HG03196 (cell line): Measurements from ENCODE around the gene CFAP65.

Experiments used
- ATAC-seq: cut with Tn5 transposase; IDR thresholded peaks from one replicate; pipeline ENCODE4 v1.9.1; 2021; ENCODE audit not compliant: unreplicated experiment

Gene CFAP65

DNA sequence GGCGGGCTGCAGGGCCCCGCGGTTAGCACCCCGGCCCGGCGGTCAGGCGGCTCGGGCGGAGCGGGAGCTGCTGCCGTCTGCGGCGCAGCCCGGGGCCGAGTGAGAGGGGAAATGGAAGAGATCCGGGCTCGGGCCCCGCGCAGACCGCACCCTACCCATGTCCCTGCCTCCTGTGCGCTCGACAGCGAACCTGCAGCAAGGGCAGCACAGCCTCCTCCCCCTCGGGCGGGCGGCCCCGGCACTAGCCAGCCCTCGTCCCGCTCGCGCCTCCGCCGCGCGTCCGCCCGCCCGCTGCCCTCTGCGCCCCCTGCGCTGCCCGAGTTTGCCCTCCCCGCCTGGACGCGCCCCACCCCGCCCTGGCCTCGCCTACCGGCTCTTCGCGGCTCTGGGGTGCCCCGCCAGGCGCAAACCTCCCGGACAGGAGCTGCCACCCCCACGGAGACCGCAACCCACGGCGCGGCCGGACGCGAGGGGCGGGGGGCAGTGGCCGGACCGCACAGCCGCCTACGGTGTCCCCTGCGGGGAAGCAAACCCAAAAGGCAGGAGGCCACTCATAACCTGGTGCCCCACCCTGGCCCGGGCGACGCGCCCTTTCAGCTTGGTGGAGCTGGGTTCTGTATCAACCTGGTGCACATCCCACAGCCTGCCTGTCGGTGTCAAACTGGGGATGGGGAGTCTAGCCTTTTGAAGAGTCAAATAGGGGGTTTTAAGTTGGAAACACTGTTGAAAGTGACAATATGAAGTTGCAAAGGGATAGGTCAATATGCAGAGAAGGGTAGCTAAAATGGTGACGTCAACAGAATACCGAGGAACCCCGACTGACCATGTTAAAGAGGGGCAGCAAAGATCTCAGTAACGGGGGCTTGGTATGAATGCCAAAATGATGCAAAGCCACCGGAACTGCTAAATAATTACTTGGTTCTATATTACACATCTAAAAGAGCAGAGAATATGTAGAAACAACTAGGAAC is 19.8 kb upstream of the CFAP65 start, which contains the start of gene IHH:
Gene IHH (minus strand): TSS at position 101 of the 971 bp plus-strand sequence. CDS start 454 bp downstream, outside the sequence.
- no peak for ATAC-seq

DNA sequence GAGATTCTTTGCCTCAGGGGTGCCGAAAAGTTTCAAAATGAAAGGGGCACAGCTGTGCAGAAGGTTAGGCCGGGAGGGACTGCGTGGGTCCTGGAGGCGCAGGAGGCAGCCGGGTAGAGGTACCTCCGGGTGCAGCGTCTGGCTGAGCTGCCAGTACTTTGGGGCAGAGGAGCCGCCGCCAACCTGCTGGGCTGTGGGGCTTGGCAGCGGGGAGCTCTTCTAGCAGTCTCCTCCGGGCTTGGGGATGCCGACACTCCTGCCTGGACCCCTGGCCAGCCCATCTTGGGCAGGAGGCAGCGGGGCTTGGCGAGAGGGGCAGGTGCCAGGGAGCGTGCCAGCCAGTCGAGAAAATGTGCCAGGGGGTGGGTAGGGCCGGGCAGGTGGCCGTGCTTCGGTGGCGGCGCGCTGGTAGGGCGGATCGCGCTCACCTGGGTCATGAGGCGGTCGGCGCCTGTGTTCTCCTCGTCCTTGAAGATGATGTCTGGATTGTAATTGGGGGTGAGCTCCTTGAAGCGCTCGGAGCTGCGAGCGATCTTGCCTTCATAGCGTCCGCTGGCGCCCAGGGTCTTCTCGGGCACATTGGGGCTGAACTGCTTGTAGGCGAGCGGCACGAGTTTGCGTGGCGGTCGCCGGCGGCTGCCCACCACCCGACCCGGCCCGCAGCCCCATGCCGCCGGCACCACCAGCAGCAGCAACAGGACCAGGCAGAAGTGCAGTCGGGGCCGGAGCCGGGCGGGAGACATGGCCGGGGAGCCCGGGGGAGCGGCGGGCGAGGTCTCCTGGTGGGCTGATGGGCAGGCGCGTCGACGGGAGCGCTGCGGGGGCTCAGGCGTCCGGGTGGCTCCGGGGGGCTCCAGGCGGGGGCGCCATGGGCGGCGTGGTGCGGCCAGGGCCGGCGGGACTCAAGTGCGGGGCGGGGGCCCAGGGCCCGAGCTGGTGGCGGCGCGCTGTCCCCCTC is 18.7 kb upstream of the CFAP65 start:
- no peak for ATAC-seq

DNA sequence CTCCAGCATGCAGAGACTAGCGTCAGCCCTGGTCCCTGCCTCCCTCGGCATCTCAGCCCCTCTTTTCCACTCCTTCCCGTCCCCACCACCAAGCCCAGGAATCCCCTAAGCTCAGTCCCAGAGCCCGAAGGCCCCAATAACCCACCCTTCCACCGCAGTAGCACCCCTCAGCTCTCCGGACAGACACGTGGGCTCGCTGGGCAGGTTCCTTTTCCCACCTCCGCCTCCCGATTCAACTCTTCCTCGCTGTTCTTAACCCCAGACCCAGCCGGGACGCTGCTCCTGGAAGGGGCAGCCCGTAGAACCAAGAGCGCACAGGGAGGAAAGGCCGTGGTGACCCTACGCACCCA is 18.0 kb upstream of the CFAP65 start:
- ATAC-seq = no peak

DNA sequence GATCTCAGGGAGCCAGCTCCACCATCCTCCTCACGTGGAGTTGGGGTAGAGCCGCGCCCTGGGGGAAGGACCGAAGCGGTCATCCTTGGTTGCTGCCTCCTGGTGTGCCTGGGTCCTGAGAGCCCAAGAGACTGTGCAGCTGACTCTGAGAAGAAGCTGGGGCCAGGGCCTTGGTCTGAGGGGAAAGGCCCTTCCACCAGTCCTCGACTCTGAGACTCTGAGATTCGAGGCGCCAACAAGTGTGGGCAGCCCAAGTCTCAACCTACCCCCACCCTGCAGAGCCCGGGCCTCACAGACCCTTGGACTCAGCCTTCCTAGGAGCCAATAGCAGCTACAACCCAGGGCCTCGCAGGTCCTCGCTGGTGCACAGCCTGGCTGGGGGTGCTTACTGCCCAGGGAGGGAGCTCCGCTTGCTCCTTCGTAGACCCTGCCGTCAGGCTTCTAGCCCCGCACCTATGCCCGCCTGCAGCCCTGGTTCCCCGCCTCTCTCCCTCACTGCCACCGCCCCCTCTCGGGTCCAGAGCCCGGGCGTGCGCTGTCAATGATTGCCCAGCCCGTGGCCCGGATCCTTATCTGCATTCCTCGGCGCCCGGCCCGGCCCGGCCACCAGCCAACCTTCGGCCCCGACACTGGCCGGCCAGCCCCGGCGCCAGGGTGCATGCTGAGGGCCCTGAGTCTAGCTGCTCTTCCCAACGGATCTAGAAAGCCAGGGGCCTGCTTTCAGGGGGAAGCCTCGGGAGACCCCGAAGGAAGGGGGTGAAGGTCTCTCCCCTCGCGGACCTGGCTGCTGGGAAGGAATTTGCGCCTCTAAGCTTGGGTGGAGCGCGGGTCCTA is 17.4 kb upstream of the CFAP65 start:
- ATAC-seq = no peak

DNA sequence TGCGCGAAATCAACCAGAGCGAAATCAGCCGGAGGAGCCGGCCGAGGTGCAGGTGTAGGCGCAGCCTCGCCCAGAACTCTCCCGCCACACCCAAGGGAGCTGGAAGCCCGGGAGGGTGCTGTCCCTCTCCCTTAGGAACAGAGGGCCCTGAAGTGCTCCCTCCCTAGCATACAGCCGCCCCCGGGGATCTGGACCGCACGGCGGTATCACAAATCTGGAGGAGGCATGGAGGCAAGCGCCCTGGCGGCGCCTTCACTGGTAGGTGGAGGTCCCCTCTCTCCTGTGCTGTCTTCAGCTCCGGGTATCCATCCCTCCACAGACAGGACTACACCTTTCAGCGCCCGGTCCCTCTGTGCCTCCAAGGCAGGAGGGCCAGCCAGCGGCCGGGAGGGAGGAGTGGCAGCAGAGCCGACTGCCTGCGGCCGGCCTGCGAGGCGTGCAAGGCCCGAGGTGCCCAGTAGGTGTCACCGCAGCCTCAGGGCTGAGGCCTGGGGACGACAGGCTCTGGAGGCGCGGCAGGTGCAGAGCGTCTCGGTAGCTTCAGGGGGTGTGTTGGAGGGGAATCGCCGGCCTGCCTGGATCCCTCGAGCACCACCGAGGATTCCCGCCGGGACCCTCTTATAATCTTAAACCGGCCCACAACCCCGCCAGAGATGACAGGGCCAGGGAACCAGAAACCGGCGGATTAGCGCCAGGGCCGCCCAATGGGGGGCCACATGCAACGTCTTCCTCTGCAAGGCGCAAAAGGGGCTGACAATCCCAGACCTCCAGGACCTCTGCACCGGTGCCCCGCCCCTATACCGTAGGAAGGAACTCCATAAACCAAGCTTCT is 16.6 kb upstream of the CFAP65 start:
- peak; percentile 73 for ATAC-seq

DNA sequence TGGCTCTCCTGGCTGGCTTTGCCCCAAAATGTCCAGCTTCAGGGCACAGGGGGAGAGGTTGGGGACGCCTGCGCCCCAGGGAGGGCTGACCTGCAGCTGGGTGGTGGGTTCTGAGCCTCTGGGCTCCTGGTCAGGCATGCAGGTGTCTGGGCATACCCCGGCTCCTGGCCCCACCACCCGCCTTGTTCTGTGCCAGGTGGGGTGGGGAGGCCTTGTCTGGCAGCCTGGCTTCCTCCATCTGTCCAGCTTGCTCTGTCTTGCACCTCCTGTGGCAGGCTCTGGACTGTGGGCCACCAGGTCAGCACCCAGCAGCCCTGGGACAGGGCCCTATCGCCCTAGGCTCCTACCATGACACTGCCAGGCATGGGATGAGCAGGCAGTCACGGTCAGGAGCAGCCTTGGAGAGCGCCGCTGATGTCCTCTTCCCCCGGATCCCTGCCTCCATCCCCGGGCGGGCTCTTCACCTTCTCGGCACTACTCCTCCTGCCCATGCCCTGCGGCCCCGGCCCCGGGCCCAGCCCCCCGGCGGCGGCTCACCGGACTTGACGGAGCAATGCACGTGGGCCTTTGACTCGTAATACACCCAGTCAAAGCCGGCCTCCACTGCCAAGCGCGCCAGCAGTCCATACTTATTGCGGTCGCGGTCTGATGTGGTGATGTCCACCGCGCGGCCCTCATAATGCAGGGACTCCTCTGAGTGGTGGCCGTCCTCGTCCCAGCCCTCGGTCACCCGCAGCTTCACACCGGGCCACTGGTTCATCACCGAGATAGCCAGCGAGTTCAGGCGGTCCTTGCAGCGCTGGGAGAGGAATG is 15.8 kb upstream of the CFAP65 start:
- ATAC-seq = no peak

DNA sequence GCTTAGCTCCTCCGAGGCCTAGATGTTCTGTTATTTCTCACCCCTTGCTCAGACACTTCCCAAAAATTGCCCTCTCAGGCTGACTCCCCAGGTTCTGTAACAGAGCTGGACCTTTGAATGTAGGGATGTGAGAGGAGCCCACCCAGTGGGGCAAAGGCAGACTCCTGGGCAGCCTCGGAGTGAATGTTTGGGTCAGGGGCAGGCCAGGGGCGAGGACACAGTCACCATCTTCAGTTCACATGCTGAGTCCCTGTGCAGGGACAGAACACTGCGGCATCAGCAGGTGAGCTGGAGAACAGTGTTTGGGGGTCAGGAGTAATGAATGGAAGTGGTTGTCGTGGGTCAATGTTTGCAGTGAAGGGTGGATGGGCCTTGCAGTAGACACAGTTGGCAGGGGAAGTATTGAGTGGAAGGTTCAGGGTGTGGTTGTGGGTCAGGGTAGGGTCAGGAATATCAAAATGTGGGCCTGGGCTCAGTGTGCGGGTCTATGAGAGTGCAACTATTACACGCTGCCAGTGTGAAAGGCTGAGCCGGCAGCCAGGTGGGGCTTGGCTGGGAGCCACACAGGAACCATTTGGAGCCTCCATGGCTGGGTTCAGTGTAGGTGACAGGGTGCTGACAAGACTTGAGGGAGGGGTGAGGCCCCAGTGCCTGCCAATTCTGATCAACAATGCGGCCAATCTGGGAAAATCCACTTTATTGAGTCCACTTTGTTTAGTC is 15.0 kb upstream of the CFAP65 start:
- no peak for ATAC-seq

DNA sequence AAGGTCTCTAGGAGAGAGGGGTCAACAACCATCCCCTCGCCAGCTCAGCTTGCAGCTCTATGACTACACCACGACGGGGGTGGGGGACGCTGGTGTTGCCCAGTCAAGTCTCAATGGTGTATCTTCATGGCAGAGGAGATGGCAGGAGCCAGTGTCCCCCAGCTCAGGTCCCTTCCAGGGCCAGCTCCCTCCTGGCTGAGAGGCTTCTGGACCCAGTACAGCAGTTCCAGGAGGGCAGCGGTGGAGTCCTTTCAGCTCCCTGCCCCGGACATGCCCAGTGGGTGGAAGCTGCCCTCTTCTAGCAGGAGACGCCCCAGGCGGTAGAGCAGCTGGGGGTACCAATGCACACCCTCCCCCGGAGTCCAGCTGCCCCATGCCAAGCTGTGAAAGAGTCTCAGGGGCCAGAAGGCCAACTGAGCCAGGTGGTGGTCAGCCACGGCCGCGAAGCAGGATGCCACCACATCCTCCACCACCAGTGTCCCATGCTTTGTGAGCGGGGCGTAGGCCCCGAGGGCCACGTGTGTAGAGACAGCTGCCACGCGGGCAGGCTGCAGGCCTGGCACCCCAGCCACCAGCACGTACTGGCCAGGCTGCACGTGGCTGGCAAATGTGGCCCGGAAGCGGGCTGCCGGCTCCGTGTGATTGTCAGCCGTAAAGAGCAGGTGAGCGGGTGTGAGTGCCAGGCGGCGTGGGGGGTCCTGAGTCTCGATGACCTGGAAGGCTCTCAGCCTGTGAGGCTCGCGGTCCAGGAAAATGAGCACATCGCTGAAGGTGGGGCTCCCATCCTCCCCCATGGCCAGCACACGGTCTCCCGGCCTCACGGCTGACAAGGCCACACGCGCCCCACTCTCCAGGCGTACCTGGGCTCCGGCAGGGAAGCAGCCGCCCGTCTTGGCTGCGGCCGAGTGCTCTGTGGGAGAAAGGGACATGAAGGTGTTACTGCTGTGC is 13.9 kb upstream of the CFAP65 start:
- no peak for ATAC-seq

DNA sequence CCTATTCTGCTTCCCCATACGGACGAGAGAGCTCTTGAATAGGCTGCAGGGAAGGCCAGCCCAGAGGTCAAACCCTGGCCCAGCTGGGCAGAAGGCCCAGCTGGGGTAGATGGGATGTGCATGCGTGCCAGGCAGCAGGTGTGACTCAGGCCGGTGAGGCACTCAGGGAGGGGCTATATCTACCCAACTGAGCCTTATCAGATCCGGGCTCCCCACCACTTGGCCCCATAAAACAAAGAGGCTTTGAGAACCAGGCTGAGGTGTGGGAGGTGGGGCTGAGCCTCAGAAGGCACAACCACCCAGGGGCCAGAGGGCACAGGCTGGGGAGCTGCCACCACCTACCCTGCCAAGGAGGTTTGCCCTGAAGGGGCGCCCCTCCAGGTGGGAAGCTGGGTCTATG is 8.0 kb upstream of the CFAP65 start:
- ATAC-seq = no peak

DNA sequence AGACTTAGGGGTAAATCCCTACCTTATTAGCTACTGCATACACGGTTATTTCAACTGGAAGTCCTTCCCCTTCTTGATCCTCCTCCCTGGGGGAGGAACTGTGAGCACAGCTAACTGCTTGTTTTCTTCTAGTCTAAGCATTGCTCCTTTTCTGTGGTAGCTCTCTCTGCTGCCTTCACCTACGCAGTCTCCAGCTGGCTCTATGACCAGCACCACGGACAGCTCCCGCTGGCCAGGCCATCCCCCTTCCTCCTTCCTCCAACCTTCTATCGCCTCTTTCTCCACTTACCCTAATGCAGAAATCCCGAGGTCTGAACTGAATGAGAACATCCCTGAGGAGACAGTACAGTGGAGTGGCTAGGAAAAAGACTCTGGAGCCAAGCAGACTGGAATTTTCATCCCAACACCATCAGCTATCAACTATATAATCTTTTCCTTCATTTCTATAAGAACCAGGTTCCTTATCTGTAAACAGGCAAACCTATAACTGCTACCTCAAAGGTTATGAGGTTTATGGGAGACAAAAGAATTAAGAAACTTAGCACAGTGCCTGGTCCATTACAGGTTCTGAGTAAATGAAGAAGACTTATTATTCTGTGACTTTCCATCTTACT is 4.7 kb upstream of the CFAP65 start:
- ATAC-seq = no peak

DNA sequence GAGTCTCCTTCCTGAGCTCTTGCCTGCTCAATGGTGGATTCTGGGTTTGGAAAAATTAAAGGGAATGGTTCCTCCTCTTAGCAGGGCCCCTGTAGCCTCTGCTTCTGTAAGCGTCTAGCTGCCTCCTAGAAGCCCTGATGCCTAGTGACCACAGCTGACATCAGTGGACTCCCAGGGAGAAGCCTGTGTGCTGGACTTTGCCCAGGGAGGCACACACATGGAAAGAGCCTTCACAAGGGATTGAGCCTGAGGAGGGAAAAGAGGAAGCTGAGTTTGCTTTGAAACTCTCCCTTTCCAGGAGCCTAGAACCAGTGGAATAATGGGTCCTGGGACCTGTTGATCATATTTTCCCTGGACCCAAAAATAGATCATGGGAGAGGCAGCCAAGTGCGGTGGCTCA is 1.4 kb upstream of the CFAP65 start:
- no peak for ATAC-seq

DNA sequence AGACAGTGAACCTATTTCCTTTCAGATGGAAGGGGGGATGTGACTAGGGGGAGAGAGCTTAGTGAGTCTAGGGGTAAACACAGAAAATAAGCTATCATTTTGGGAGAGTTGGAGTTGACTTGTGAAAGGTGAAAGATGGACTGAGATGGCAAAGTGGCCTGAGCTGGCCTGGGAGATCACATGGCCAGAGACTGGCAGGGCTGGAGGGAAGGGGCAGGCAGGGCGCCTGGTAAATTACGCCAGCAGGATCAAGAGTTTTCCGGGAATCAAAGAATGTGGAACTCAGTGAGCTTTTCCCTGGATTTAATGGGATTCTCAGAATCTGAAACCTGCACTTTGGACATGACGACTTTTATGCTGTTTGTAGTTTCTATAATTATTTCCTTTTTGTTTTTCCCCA is 841 bp upstream of the CFAP65 start:
- no peak for ATAC-seq

DNA sequence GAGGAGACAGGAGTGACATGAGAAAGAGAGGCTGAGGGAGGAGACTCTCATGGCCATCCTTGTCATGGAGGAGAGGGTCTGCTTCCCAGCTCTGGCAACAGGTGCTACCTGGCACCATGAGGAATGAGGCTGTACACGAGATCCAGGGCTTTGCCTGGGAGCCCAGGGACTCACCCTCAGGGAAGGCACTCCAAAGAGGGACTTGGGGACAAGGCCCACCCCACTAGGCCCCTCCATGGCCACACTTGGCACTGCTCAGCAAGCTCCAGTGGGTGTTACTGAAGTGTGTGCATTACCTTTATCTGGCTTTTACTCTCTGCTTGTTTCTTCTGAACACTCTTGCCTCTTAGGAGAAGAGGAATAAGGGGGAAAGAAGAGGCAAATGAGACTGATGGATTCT is 2.7 kb downstream of the CFAP65 start:
- ATAC-seq = no peak

DNA sequence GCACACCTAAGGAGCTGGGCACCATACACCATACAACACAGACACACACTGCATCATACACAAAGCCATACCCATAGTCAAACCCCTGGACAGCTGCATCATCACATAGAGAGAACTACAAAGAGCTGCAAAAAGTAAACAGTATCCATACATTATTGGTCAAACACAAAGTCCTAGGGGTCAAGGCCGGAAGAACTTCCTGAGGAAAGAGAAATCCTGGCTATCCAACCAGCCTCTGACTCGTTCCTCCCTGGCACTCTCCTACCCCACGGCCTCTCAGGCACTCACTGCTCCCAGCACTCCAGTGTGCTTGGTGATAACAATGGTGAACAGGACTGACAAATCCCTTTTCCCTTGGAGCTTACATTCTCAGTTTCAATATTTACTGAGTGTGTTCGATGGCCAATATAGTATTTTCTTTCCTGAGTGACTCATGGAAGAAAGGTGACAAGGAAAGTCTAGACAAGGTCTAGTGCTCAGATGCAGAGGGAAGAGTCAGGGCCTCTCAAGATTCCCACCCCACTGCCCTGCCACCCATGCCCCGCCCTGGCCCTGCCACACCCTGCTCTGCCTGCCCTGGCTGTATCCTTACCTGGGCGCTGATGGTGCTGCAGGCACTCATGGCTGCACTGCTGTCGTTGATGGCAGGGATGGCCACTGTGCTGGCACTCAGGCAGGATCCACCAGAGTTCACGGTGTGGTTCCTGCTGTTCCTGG is 3.4 kb downstream of the CFAP65 start:
- no peak for ATAC-seq

DNA sequence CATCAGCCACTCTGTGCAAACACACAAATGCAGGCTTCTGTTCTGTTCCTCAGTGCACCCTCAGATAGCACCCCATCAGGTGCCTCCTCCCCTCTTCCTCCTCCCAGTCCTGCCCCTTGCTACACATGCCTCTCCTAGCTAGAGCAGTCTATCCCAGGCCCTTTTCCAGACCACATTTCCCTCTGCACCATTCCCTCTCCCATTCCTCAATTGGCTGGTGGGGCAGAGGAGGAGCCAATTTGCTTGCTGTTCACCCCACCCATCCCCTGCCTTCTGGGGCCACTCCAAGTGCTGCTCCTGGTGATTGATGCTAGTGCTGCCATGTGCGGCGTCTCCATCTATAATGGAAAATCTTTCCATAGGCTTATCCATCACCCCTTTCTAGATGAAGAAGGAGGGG is 5.4 kb downstream of the CFAP65 start:
- no peak for ATAC-seq

DNA sequence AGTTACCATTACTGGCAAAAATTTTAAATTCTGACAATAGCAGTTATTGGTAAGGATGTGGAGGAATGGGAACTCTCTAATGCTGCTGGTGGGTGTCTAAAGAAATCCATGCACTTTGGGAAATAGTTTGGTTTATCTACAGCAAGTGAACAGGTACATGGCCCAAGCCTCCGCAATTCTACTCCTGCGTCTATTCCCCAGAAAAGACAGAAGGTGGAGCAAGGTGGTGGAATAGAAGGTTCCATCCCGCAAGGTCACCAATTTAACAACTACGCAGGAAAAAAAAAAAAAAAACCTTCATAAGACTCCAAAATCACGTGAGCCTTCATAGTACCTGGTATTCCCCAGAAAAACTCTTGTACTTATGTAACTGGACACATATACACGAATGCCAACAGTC is 6.5 kb downstream of the CFAP65 start:
- no peak for ATAC-seq
